ENCODE results near the gene PRDM16.

PRDM16 gene

GRCh38 chr1:3068564-3069431 lies at the start of gene PRDM16:
Gene PRDM16 (plus strand): TSS chr1:3069203. CDS start chr1:3069260, 57 bp downstream.
- peak within 1 kb of the TSS; percentile 36 for H3K27ac ChIP-seq
- TF ChIP-seq CTCF (conservative IDR thresholded peaks at IDR 0.05) (no peak), ZFX (IDR thresholded peaks at IDR 0.05) (no peak)

DNA sequence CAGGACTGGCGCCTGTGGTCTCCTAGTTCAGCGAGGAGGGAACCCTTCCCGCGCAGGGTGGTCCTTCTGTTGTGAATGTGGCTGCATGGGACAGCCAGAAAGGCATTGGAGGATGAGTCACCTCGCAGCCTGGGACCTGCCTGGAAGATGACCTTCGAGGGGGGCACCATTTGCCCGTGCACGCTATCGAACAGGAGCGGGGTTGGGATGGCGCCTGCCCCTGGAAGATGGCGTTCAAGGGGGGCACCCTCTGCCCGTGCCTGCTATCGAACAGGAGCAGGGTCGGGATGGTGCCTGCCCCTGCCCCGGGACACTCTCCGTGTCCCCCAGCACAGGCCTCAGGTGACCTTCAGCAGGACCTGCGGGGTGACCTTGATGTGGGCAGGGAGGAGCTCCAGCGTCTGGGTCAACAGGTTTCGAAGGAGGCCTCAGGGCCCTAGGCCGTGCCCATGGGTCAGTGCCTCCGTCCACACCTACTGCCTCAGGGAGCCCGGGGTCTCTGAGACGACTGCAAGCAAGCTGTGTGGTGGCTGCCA lies 49.4 kb upstream of the PRDM16 start:
- no peak for TF ChIP-seq ZFX (IDR thresholded peaks at IDR 0.05)
- TF ChIP-seq CTCF (conservative IDR thresholded peaks at IDR 0.05): no peak
- H3K27ac ChIP-seq: no peak overlapping the region

DNA sequence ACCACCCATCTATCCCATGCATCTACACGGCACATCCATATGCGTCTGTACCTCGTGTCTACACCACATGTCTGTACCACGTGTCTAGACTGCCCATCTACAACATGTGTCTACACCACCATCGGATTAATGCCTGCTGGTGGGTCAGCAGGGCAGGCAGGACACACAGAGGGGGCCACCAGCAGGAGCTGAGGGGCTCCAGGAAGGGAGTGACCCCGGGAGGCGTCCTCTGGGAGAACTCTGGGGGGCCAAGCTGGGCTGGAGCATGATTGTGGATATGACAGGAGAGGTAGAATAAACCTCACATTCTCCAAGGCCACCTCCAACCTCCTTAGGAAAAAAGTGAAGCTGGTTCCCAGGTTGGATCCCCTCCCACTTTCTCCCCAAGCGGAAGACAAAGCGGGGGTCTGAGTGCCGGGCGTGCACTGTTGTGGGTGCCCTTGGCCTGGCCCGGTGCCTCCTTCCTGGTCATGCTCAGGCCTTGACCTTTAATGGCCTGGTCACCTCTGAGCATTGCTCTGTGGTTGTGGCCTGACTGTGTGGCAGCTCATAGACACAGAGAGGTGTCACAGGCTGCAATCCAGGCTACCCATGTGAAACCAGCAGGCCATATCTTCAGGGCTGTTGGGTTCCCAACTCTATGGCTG lies 48.6 kb upstream of the PRDM16 start:
- TF ChIP-seq CTCF (conservative IDR thresholded peaks at IDR 0.05): no peak
- no peak for TF ChIP-seq ZFX (IDR thresholded peaks at IDR 0.05)

GRCh38 chr1:3021233-3021671 lies 47.8 kb upstream of the PRDM16 start, which contains the start of gene ACTRT2:
Gene ACTRT2 (plus strand): TSS chr1:3021467. CDS start chr1:3021687, 220 bp downstream.
- H3K27ac ChIP-seq: no peak within 1 kb of the TSS
- TF ChIP-seq ZFX (IDR thresholded peaks at IDR 0.05) (no peak), CTCF (conservative IDR thresholded peaks at IDR 0.05) (no peak)

More for the DNA sequence above, 48.6 kb upstream of the PRDM16 start:
- no peak overlapping the region for H3K27ac ChIP-seq

DNA sequence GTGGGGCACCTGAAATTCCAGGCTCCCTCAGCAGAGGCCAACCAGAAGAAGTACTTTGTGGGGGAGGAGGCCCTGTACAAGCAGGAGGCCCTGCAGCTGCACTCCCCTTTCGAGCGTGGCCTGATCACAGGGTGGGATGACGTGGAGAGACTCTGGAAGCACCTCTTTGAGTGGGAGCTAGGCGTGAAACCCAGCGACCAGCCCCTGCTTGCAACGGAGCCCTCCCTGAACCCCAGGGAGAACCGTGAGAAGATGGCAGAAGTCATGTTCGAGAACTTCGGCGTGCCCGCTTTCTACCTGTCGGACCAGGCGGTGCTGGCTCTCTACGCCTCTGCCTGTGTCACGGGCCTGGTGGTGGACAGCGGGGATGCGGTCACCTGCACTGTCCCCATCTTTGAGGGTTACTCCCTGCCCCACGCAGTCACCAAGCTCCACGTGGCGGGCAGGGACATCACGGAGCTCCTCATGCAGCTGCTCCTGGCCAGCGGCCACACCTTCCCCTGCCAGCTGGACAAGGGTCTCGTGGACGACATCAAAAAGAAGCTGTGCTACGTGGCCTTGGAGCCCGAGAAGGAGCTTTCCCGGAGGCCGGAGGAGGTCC lies 47.1 kb upstream of the PRDM16 start:
- TF ChIP-seq ZFX (IDR thresholded peaks at IDR 0.05) (no peak), CTCF (conservative IDR thresholded peaks at IDR 0.05) (no peak)
- H3K27ac ChIP-seq: no peak overlapping the region

GRCh38 chr1:3022511-3022973 lies 46.5 kb upstream of the PRDM16 start:
- no peak overlapping the region for H3K27ac ChIP-seq
- TF ChIP-seq ZFX (IDR thresholded peaks at IDR 0.05): no peak
- no peak for TF ChIP-seq CTCF (conservative IDR thresholded peaks at IDR 0.05)

Data from C4-2B (cell line).